ENCODE results near the gene APOA1.

The APOA1 gene

GRCh38 chr11:116788534-116788933, 48.9 kb downstream of the APOA1 start:
- POLR2A ChIA-PET, result no interaction called here
- DNase-seq (ENCODE audit: extremely low spot score), result no peak
- TF ChIP-seq CTCF (IDR thresholded peaks at IDR 0.05; ENCODE audit: control extremely low read depth, extremely low read depth, low read depth, missing control alignments), result no peak
- CTCF ChIA-PET, result interaction anchor here (0.9 to 10.2 kb wide), 9 partner anchors 8 to 441 kb away, joined by 3 to 100 read pairs (median 11); partner anchors contain the start of genes APOA1 and BUD13

- POLR2A ChIA-PET, result interaction anchor here (1.0 kb wide), 1 partner anchor 47 kb away, joined by 4 read pairs; no protein-coding TSS in a partner anchor
These were observed 49.5 kb downstream of the APOA1 start, which contains the start of gene ZPR1 for GRCh38 chr11:116787786-116788486. Gene ZPR1 (minus strand): TSS chr11:116788023. CDS start chr11:116787990, 33 bp downstream.

GRCh38 chr11:116787436-116787785, 50.0 kb downstream of the APOA1 start:
- POLR2A ChIA-PET, result interaction anchor here (1.0 kb wide), 1 partner anchor 48 kb away, joined by 4 read pairs; no protein-coding TSS in a partner anchor
- TF ChIP-seq CTCF (IDR thresholded peaks at IDR 0.05; ENCODE audit: control extremely low read depth, extremely low read depth, low read depth, missing control alignments), result no peak
- no peak for DNase-seq (ENCODE audit: extremely low spot score)
- CTCF ChIA-PET, result interaction anchor here (0.9 to 10.2 kb wide), 11 partner anchors 9 to 373 kb away, joined by 3 to 100 read pairs (median 5); partner anchors contain the start of genes APOA1, BUD13 and SIK3

More at GRCh38 chr11:116787786-116788486, 49.5 kb downstream of the APOA1 start, which contains the start of gene ZPR1:
- TF ChIP-seq CTCF (IDR thresholded peaks at IDR 0.05; ENCODE audit: control extremely low read depth, extremely low read depth, low read depth, missing control alignments), result no peak
- CTCF ChIA-PET, result interaction anchor here (0.9 to 10.2 kb wide), 10 partner anchors 7 to 372 kb away, joined by 3 to 100 read pairs (median 4); partner anchors contain the start of genes APOA1, BUD13 and SIK3
- peak; percentile 94 for DNase-seq (ENCODE audit: extremely low spot score)

- no peak for DNase-seq (ENCODE audit: extremely low spot score)
- CTCF ChIA-PET, result interaction anchor here (0.9 to 10.2 kb wide), 12 partner anchors 9 to 319 kb away, joined by 3 to 100 read pairs (median 5); partner anchors contain the start of genes APOA1, BUD13 and SIK3
- TF ChIP-seq CTCF (IDR thresholded peaks at IDR 0.05; ENCODE audit: control extremely low read depth, extremely low read depth, low read depth, missing control alignments), result no peak
- POLR2A ChIA-PET, result interaction anchor here (1.0 kb wide), 1 partner anchor 14 kb away, joined by 3 read pairs; the partner anchor contains the start of gene BUD13
These were observed 50.5 kb downstream of the APOA1 start for GRCh38 chr11:116786966-116787365.

GRCh38 chr11:116786326-116786725, 51.1 kb downstream of the APOA1 start:
- POLR2A ChIA-PET, result interaction anchor here (1.0 kb wide), 1 partner anchor 13 kb away, joined by 3 read pairs; the partner anchor contains the start of gene BUD13
- no peak for DNase-seq (ENCODE audit: extremely low spot score)
- TF ChIP-seq CTCF (IDR thresholded peaks at IDR 0.05; ENCODE audit: control extremely low read depth, extremely low read depth, low read depth, missing control alignments), result no peak

More at GRCh38 chr11:116786326-116786725, 51.1 kb downstream of the APOA1 start:
- CTCF ChIA-PET, result interaction anchor here (1.0 to 10.2 kb wide), 9 partner anchors 10 to 320 kb away, joined by 3 to 100 read pairs (median 6); partner anchors contain the start of genes APOA1 and BUD13
